ENCODE data around the gene SH3GL2. TPM values are rescaled to one million over a fixed set of nuclear protein-coding genes. Genes with fewer than 3 reads are reported as not detected.

The SH3GL2 gene
- total and polyA plus RNA-seq, 4 donors, result 0.06 to 0.08 TPM; not detected in 2

DNA sequence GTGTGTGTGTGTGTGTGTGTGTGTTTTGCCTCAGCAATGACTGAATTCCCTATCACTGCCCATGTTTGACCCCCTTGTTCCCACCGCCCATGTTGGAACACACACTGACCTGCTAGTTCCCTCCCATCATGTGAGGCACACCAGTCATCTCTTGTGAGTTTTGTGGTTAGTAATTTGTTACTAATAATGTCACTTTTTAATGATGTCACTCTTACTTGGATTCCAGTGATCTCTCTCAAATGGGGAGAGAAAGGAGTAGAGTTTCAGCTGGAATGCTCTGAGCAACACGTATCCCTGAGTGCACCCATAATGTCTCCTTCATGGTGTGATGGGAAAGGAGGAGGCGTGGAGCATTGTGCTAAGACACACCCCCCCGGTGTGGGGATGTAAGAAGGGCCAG is 172.6 kb downstream of the SH3GL2 start:
- H3K9me3 ChIP-seq (ENCODE audit: control insufficient read depth in 4 of 4, low read length in 3 of 4), result no peaks in the 10 kb centered on the region

DNA sequence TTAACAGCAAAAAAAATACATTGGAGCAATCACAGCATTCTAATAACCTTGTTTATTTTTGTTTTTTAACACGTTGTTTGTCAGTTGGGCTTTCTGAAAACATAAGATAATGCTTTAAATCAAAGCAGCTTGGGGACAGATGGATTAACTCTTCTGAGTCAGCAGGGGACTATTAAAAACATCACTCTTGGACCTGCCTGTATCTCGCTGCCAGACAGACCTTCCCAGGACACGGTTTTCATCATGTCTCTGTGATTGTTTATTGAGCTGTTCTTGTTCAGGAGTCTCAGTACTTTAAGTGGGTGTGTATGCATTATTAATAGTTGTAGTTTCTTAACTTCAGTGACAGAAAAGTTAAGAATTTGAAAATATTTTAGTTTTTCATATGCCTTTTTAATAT is 173.2 kb downstream of the SH3GL2 start:
- TF ChIP-seq, protein P1, sequence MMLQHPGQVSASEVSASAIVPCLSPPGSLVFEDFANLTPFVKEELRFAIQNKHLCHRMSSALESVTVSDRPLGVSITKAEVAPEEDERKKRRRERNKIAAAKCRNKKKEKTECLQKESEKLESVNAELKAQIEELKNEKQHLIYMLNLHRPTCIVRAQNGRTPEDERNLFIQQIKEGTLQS (IDR thresholded peaks at IDR 0.05), result no peak
- TF ChIP-seq JUND (IDR thresholded peaks at IDR 0.05), result no peak
- TF ChIP-seq HNF4A (conservative IDR thresholded peaks at IDR 0.05), result no peak
- no peak for TF ChIP-seq SP1 (IDR thresholded peaks at IDR 0.05)
- TF ChIP-seq RXRA (IDR thresholded peaks at IDR 0.05), result no peak
- TF ChIP-seq, protein P2, sequence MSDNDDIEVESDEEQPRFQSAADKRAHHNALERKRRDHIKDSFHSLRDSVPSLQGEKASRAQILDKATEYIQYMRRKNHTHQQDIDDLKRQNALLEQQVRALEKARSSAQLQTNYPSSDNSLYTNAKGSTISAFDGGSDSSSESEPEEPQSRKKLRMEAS (IDR thresholded peaks at IDR 0.05), result no peak
- no peak for TF ChIP-seq EGR1 (IDR thresholded peaks at IDR 0.05; ENCODE audit: low read depth in 2 of 2)
- TF ChIP-seq GABPA (IDR thresholded peaks at IDR 0.05 in 1 of 2, conservative IDR thresholded peaks at IDR 0.05 in 1 of 2), result no peak
- TF ChIP-seq, protein P3, sequence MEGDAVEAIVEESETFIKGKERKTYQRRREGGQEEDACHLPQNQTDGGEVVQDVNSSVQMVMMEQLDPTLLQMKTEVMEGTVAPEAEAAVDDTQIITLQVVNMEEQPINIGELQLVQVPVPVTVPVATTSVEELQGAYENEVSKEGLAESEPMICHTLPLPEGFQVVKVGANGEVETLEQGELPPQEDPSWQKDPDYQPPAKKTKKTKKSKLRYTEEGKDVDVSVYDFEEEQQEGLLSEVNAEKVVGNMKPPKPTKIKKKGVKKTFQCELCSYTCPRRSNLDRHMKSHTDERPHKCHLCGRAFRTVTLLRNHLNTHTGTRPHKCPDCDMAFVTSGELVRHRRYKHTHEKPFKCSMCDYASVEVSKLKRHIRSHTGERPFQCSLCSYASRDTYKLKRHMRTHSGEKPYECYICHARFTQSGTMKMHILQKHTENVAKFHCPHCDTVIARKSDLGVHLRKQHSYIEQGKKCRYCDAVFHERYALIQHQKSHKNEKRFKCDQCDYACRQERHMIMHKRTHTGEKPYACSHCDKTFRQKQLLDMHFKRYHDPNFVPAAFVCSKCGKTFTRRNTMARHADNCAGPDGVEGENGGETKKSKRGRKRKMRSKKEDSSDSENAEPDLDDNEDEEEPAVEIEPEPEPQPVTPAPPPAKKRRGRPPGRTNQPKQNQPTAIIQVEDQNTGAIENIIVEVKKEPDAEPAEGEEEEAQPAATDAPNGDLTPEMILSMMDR (IDR thresholded peaks at IDR 0.05; ENCODE audit: low read depth, low read length, missing input control), result no peak
- TF ChIP-seq FOXA1 (IDR thresholded peaks at IDR 0.05), result no peak
- TF ChIP-seq HNF4G (IDR thresholded peaks at IDR 0.05), result no peak
- no peak for TF ChIP-seq FOXA2 (IDR thresholded peaks at IDR 0.05)
- TF ChIP-seq RAD21 (IDR thresholded peaks at IDR 0.05), result no peak
- TF ChIP-seq TAF1 (conservative IDR thresholded peaks at IDR 0.05), result no peak
- H3K4me3 ChIP-seq (ENCODE audit: low read depth in 1 of 3, low read length in 3 of 3), result no peak overlapping the region
- H3K27ac ChIP-seq (ENCODE audit: low read depth in 1 of 2, low read length in 2 of 2), result no peak overlapping the region
- no peak overlapping the region for H3K9ac ChIP-seq (ENCODE audit: low read depth in 1 of 2, low read length in 2 of 2)
- no peaks in the 10 kb centered on the region for H3K36me3 ChIP-seq (ENCODE audit: control insufficient read depth in 4 of 4, insufficient read depth in 3 of 4, low read depth in 1 of 4, low read length in 3 of 4)
- no peak for DNase-seq (ENCODE audit: low spot score)
- WGBS, result 48% methylated on average over 3 of the region's 3 CpGs
- H3K4me1 ChIP-seq (ENCODE audit: control insufficient read depth in 4 of 4, insufficient read depth in 4 of 4, low read length in 3 of 4), result no peaks in the 10 kb centered on the region
- H3K27me3 ChIP-seq (ENCODE audit: control insufficient read depth in 4 of 4, insufficient read depth in 4 of 4, low read length in 3 of 4), result peaks cover 0 to 2% (median 0%) of the 10 kb centered on the region in 4 donors
- no peaks in the 10 kb centered on the region for H3K9me3 ChIP-seq (ENCODE audit: control insufficient read depth in 4 of 4, low read length in 3 of 4)

More for the DNA sequence above, 172.6 kb downstream of the SH3GL2 start:
- peaks cover 0 to 2% (median 0%) of the 10 kb centered on the region in 4 donors for H3K27me3 ChIP-seq (ENCODE audit: control insufficient read depth in 4 of 4, insufficient read depth in 4 of 4, low read length in 3 of 4)
- no peak for DNase-seq (ENCODE audit: low spot score)
- 73% methylated on average over 4 of the region's 4 CpGs for WGBS
- H3K9ac ChIP-seq (ENCODE audit: low read depth in 1 of 2, low read length in 2 of 2), result no peak overlapping the region
- no peaks in the 10 kb centered on the region for H3K4me1 ChIP-seq (ENCODE audit: control insufficient read depth in 4 of 4, insufficient read depth in 4 of 4, low read length in 3 of 4)
- H3K36me3 ChIP-seq (ENCODE audit: control insufficient read depth in 4 of 4, insufficient read depth in 3 of 4, low read depth in 1 of 4, low read length in 3 of 4), result no peaks in the 10 kb centered on the region
- H3K4me3 ChIP-seq (ENCODE audit: low read depth in 1 of 3, low read length in 3 of 3), result no peak overlapping the region
- TF ChIP-seq, protein P3 (IDR thresholded peaks at IDR 0.05; ENCODE audit: low read depth, low read length, missing input control), result no peak
- TF ChIP-seq FOXA2 (IDR thresholded peaks at IDR 0.05), result no peak
- TF ChIP-seq, protein P4, sequence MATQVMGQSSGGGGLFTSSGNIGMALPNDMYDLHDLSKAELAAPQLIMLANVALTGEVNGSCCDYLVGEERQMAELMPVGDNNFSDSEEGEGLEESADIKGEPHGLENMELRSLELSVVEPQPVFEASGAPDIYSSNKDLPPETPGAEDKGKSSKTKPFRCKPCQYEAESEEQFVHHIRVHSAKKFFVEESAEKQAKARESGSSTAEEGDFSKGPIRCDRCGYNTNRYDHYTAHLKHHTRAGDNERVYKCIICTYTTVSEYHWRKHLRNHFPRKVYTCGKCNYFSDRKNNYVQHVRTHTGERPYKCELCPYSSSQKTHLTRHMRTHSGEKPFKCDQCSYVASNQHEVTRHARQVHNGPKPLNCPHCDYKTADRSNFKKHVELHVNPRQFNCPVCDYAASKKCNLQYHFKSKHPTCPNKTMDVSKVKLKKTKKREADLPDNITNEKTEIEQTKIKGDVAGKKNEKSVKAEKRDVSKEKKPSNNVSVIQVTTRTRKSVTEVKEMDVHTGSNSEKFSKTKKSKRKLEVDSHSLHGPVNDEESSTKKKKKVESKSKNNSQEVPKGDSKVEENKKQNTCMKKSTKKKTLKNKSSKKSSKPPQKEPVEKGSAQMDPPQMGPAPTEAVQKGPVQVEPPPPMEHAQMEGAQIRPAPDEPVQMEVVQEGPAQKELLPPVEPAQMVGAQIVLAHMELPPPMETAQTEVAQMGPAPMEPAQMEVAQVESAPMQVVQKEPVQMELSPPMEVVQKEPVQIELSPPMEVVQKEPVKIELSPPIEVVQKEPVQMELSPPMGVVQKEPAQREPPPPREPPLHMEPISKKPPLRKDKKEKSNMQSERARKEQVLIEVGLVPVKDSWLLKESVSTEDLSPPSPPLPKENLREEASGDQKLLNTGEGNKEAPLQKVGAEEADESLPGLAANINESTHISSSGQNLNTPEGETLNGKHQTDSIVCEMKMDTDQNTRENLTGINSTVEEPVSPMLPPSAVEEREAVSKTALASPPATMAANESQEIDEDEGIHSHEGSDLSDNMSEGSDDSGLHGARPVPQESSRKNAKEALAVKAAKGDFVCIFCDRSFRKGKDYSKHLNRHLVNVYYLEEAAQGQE (IDR thresholded peaks at IDR 0.05), result no peak
- TF ChIP-seq RXRA (IDR thresholded peaks at IDR 0.05), result no peak
- TF ChIP-seq, protein P2 (IDR thresholded peaks at IDR 0.05), result no peak
- TF ChIP-seq NR2F2 (IDR thresholded peaks at IDR 0.05), result no peak
- no peak for TF ChIP-seq GABPA (IDR thresholded peaks at IDR 0.05 in 1 of 2, conservative IDR thresholded peaks at IDR 0.05 in 1 of 2)
- TF ChIP-seq TAF1 (conservative IDR thresholded peaks at IDR 0.05), result no peak
- TF ChIP-seq, protein P5, sequence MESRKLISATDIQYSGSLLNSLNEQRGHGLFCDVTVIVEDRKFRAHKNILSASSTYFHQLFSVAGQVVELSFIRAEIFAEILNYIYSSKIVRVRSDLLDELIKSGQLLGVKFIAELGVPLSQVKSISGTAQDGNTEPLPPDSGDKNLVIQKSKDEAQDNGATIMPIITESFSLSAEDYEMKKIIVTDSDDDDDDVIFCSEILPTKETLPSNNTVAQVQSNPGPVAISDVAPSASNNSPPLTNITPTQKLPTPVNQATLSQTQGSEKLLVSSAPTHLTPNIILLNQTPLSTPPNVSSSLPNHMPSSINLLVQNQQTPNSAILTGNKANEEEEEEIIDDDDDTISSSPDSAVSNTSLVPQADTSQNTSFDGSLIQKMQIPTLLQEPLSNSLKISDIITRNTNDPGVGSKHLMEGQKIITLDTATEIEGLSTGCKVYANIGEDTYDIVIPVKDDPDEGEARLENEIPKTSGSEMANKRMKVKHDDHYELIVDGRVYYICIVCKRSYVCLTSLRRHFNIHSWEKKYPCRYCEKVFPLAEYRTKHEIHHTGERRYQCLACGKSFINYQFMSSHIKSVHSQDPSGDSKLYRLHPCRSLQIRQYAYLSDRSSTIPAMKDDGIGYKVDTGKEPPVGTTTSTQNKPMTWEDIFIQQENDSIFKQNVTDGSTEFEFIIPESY (IDR thresholded peaks at IDR 0.05), result no peak
- TF ChIP-seq JUND (IDR thresholded peaks at IDR 0.05), result no peak
- no peak overlapping the region for H3K27ac ChIP-seq (ENCODE audit: low read depth in 1 of 2, low read length in 2 of 2)

Data from liver (tissue), 9 donors.